ENCODE measurements around the gene LGALS1. TPM values are rescaled to one million over a fixed set of nuclear protein-coding genes. Genes with fewer than 3 reads are reported as not detected.
"Not testable (repeated sequence)": the region's sequence is repeated elsewhere in the genome, so short reads cannot be mapped to it uniquely, and the experiment has no call there.

Gene LGALS1
- total RNA-seq, 2 experiments from 2014 or later, result 1,082 to 1,187 TPM

GRCh38 chr22:37690901-37691504, 15.6 kb downstream of the LGALS1 start:
- no peaks in the 10 kb centered on the region for H3K9me3 Mint-ChIP-seq
- H3K4me1 Mint-ChIP-seq, result peaks cover 17% of the 10 kb centered on the region
- ATAC-seq (ENCODE audit: low read depth) (no peak), DNase-seq (no peak)
- POLR2A ChIA-PET, result interaction anchor here (1.2 kb wide), 1 partner anchor 17 kb away, joined by 3 read pairs; no protein-coding TSS in a partner anchor
- H3K36me3 Mint-ChIP-seq, result peaks cover 16% of the 10 kb centered on the region
- no peak overlapping the region for H3K4me3 Mint-ChIP-seq
- H3K27ac Mint-ChIP-seq, result no peak overlapping the region
- no peaks in the 10 kb centered on the region for H3K27me3 Mint-ChIP-seq

DNA sequence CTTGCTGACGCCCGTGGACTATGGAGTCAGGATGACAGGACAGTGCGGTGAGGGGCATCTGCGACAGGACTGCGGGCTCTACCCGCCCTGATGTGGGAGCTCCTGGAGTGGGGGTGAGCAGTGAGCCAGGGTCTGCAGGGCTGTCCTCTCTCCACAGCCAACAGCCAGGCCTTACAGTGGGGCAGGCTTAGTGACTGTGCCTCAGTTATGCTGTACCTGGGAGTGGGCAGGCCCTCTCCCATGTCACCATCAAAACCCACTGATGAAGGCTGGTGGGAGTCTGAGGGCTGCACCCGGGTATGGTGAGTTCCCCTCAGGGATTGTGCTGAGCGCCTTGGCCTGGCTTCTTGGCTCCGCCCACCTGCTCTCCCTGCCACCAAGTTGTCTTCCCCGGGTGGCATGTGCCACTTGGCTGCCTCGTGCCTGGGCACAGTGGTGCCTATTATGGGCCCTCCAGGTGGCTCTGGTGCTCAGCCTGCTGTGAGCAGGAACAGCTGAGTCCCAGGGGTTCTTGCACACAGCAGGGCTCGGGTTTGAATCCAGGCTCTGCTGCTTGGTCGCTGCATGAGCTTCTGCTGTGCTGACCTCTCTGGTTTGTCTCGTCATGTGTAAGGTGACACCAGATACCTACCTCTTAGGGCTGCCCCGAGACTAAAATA, 17.3 kb downstream of the LGALS1 start:
- H3K36me3 Mint-ChIP-seq, result peaks cover 16% of the 10 kb centered on the region
- H3K4me3 Mint-ChIP-seq, result no peak overlapping the region
- peaks cover 17% of the 10 kb centered on the region for H3K4me1 Mint-ChIP-seq
- H3K9me3 Mint-ChIP-seq, result no peaks in the 10 kb centered on the region
- DNase-seq (no peak), ATAC-seq (ENCODE audit: low read depth) (no peak)
- no peaks in the 10 kb centered on the region for H3K27me3 Mint-ChIP-seq
- H3K27ac Mint-ChIP-seq, result no peak overlapping the region
- POLR2A ChIA-PET, result interaction anchor here (1.2 kb wide), 1 partner anchor 18 kb away, joined by 3 read pairs; no protein-coding TSS in a partner anchor

DNA sequence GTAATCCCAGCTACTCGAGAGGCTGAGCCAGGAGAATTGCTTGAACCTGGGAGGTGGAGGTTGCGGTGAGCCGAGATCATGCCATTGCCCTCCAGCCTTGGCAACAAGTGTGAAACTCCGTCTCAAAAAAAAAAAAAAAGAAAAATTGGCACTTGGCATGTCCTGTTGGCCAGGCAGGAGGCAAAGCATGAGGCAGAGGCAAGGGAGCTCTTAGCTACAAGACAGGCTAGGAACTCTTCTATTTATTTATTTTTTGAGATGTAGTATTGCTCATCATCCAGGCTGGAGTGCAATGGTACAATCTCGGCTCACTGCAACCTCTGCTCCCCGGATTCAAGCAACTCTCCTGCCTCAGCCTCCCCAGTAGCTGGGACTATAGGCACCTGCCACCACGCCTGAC, 18.7 kb downstream of the LGALS1 start:
- POLR2A ChIA-PET, result interaction anchor here (0.7 kb wide), 1 partner anchor 86 kb away, joined by 4 read pairs; no protein-coding TSS in a partner anchor
- H3K27ac Mint-ChIP-seq; H3K9me3 Mint-ChIP-seq; DNase-seq; ATAC-seq (ENCODE audit: low read depth); H3K27me3 Mint-ChIP-seq; H3K4me3 Mint-ChIP-seq: not testable (repeated sequence)
- Mint-ChIP-seq H3K4me1 (peaks cover 11% of the 10 kb centered on the region), H3K36me3 (peaks cover 11% of the 10 kb centered on the region)

- POLR2A ChIA-PET, result interaction anchor here (0.6 to 1.4 kb wide), 3 partner anchors 39 to 247 kb away, joined by 3 to 6 read pairs (median 3); no protein-coding TSS in a partner anchor
- peaks cover 11% of the 10 kb centered on the region for H3K4me1 Mint-ChIP-seq
- H3K4me3 Mint-ChIP-seq, result peak overlapping the region; percentile 83
- DNase-seq, H3K36me3 Mint-ChIP-seq, H3K9me3 Mint-ChIP-seq, H3K27me3 Mint-ChIP-seq, H3K27ac Mint-ChIP-seq: not testable (repeated sequence)
- ATAC-seq (ENCODE audit: low read depth), result peak; percentile 18
Measured at GRCh38 chr22:37696260-37696656, 20.8 kb downstream of the LGALS1 start.

DNA sequence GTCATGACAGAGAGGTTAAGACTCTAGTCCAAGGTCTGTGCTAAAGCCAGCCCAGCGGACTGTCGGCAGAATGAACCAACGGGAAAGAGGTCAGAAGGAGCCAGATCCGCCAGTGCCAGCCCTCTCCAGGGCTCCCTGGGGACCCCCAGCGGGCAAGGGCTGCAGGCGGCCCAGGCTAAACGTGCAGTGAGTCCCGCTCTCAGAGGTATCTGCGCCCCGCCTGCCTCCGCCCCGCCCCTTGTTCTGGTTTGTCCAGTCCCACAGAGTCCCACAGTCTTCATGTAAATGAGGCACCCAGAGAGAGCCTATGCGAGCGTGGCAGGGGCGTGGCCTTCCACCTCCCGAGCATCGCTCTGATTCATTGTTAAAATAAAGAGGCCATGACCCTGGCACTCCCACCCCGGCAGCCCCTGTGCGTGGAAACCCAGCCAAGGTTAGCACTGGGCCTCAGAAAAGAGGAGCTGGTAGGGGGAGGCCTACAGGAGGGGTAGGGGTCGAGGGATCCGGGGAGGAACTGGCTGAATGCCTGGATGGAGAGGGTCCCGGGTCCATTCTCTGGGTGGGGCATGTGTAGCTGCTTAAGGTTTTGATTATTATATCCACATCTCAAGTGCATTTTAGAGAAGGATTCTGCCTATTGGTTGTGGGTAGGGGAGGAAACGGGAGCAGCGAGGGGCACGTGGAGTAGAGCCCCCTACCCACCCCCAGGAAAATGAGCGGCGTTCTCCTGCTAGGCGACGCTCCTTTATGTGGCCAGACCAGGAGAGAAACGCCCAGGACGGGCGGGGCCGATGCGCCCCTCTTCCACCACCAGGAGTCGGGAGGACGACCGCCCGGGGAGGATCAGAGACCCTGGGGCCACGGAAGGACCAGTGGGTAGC, 21.5 kb downstream of the LGALS1 start, which contains the start of gene TRIOBP:
TRIOBP (plus strand) TSS at position 392 of the 881 bp plus-strand sequence. CDS start 4,318 bp downstream, outside the sequence.
- H3K27me3 Mint-ChIP-seq, result no peaks in the 10 kb centered on the region
- H3K9me3 Mint-ChIP-seq, result no peaks in the 10 kb centered on the region
- H3K4me3 Mint-ChIP-seq, result peak within 1 kb of the TSS; percentile 83
- no peak within 1 kb of the TSS for H3K27ac Mint-ChIP-seq
- POLR2A ChIA-PET, result interaction anchor here (0.6 kb wide), 2 partner anchors 46 to 247 kb away, joined by 3 to 6 read pairs; no protein-coding TSS in a partner anchor
- peak; percentile 100 for ATAC-seq (ENCODE audit: low read depth)
- H3K4me1 Mint-ChIP-seq, result peaks cover 14% of the 10 kb centered on the region
- DNase-seq, result peak; percentile 87
- H3K36me3 Mint-ChIP-seq, result peaks cover 9% of the 10 kb centered on the region

DNA sequence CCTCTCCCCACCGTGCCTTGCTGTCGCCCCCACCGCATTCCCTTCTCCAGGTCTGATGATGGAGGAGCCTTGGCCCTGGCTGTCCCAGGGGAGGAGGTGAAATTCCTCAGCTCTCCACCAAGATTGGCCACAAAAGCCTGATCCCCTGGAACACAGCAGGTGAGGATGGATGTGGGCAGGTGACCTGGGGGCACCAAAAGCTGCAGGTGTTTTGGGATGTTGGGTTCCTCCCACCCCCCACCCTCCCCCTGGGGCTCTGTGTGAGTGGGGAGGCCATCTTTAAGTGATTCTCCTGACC, 22.1 kb downstream of the LGALS1 start:
- H3K4me3 Mint-ChIP-seq, result no peak overlapping the region
- peaks cover 14% of the 10 kb centered on the region for H3K4me1 Mint-ChIP-seq
- H3K27ac Mint-ChIP-seq, result no peak overlapping the region
- POLR2A ChIA-PET, result no interaction called here
- H3K9me3 Mint-ChIP-seq, result no peaks in the 10 kb centered on the region
- no peak for DNase-seq
- no peaks in the 10 kb centered on the region for H3K27me3 Mint-ChIP-seq
- no peak for ATAC-seq (ENCODE audit: low read depth)
- peaks cover 7% of the 10 kb centered on the region for H3K36me3 Mint-ChIP-seq

DNA sequence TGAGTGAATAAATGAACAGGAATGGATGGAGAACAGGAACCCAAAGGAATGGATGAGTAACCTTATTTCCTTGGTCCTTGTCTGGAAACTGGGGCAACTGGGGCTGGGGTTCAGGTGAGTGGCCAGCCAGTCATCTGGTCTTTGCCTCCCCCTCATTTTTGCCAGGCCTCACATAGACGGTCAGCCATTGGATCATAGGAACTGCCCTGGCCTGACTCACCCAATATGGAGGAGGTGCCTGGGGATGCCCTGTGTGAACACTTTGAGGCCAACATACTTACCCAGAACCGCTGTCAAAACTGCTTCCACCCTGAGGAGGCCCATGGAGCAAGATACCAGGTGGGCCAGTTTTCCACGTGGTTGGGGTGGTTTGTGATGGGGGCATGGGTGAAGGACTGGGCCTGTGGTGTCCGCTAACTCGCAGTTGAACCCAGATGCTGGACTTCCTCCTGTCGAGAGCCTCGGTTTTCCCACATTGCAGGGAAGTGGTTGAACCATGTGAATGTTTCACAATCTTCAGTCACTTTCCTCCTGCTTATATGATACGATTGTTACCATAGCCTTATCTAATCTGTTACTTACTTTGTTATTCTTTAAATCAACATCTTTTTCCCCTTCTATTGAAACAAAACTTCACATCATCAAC, 25.8 kb downstream of the LGALS1 start:
- POLR2A ChIA-PET, result no interaction called here
- Mint-ChIP-seq H3K27ac (no peak overlapping the region), H3K9me3 (no peaks in the 10 kb centered on the region), H3K27me3 (no peaks in the 10 kb centered on the region), H3K4me3 (no peak overlapping the region), H3K4me1 (peaks cover 11% of the 10 kb centered on the region), H3K36me3 (peaks cover 3% of the 10 kb centered on the region)
- no peak for ATAC-seq (ENCODE audit: low read depth)
- no peak for DNase-seq

- Mint-ChIP-seq H3K4me1 (peaks cover 5% of the 10 kb centered on the region), H3K36me3 (peaks cover 3% of the 10 kb centered on the region), H3K9me3 (no peaks in the 10 kb centered on the region), H3K4me3 (no peak overlapping the region), H3K27ac (no peak overlapping the region), H3K27me3 (no peaks in the 10 kb centered on the region)
- POLR2A ChIA-PET, result no interaction called here
- DNase-seq (no peak), ATAC-seq (ENCODE audit: low read depth) (no peak)
Measured at GRCh38 chr22:37703906-37704305, 28.5 kb downstream of the LGALS1 start.

DNA sequence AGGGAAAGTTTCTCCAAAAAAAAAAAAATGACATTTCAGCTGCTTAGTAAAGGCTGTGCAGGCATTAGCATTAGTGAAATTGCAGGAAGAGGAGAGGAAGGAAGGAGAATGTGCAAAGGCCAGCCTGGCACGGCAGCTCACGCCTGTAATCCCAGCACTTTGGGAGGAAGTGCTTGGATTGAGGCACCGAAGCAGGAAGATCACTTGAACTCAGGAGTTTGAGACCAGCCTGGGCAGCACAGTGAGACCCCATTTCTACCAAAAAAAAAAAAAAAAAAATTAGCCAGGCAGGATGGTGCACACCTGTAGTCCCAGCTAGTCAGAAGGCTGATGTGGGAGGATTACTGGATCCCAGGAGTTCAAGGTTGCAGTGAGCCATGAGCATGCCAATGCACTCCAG, 29.2 kb downstream of the LGALS1 start:
- H3K27me3 Mint-ChIP-seq, result no peaks in the 10 kb centered on the region
- ATAC-seq (ENCODE audit: low read depth) (no peak), DNase-seq (no peak)
- H3K4me1 Mint-ChIP-seq, result peaks cover 5% of the 10 kb centered on the region
- H3K36me3 Mint-ChIP-seq, result peaks cover 3% of the 10 kb centered on the region
- POLR2A ChIA-PET, result no interaction called here
- H3K27ac Mint-ChIP-seq, result no peak overlapping the region
- no peak overlapping the region for H3K4me3 Mint-ChIP-seq
- no peaks in the 10 kb centered on the region for H3K9me3 Mint-ChIP-seq

GRCh38 chr22:37705205-37705604, 29.8 kb downstream of the LGALS1 start:
- no peak for DNase-seq
- Mint-ChIP-seq H3K36me3 (peaks cover 5% of the 10 kb centered on the region), H3K27ac (no peak overlapping the region), H3K4me1 (peaks cover 5% of the 10 kb centered on the region), H3K9me3 (no peaks in the 10 kb centered on the region), H3K27me3 (no peaks in the 10 kb centered on the region), H3K4me3 (no peak overlapping the region)
- POLR2A ChIA-PET, result no interaction called here
- no peak for ATAC-seq (ENCODE audit: low read depth)

DNA sequence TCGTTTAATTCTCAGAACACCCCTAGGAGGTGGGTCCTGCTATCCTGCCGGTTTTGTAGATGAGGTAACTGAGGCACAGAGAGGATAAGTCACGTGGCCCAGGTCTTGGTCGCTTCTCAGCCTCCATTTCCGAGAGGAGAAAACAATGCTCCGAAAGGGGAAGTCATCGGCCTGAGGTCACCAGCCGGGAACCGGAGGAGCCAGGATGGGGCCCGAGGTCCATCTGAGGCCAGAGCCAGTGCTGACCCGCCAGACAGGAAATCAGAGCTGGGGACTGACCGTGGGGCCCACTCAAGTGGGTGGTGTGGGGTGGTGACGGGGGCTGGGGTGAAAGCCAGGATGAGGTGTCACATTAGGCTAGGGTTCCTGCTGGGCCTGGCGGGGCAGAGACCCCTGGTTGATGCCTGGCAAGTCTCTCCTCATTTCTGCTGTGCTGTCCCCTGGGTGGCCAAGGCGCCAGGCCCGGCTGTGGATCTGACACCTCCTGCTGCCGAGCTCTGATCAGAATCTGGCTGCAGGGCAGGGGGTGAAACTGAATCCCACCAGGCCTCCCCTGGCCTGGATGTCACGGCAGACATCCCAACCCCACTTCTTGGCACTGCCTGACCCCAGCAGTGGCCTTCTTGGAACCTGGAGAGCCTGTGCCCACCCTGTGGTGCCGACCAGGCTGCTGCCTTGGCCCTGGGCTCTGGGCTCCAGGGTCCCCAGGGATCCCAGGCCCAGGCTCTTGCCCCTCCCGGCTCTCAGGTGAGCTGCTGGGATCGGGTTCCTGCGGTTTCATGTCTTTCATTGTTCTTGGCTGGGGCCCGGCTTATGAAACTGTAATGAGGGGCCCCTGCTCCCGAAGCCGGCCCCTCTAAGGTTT, 33.4 kb downstream of the LGALS1 start:
- H3K27ac Mint-ChIP-seq, result no peak overlapping the region
- H3K36me3 Mint-ChIP-seq, result peaks cover 3% of the 10 kb centered on the region
- H3K27me3 Mint-ChIP-seq, result no peaks in the 10 kb centered on the region
- no peaks in the 10 kb centered on the region for H3K9me3 Mint-ChIP-seq
- DNase-seq (no peak), ATAC-seq (ENCODE audit: low read depth) (no peak)
- H3K4me1 Mint-ChIP-seq, result peaks cover 2% of the 10 kb centered on the region
- POLR2A ChIA-PET, result no interaction called here
- H3K4me3 Mint-ChIP-seq, result no peak overlapping the region

DNA sequence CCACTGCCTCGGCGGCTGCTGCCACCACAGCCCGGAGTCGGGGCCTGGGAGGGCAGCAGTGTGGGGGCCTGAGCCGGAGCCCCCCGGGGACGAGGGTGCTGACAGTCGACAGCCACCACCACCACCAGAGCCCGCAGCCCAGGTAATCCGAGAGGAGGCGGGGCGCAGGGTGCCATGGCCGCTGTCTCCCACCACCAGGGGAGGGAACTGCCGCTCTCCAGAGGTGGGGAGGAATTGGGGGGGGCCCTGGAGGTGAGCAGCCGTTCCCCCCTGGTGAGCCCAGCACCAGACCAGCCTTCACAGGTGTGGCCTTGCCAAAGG, 34.0 kb downstream of the LGALS1 start:
- H3K4me3 Mint-ChIP-seq, result no peak overlapping the region
- peaks cover 2% of the 10 kb centered on the region for H3K4me1 Mint-ChIP-seq
- no peak overlapping the region for H3K27ac Mint-ChIP-seq
- no peaks in the 10 kb centered on the region for H3K27me3 Mint-ChIP-seq
- H3K36me3 Mint-ChIP-seq, result peaks cover 3% of the 10 kb centered on the region
- H3K9me3 Mint-ChIP-seq, result no peaks in the 10 kb centered on the region
- no peak for DNase-seq
- POLR2A ChIA-PET, result no interaction called here
- ATAC-seq (ENCODE audit: low read depth), result no peak

Measured in activated naive CD8-positive, alpha-beta T cell treated with anti-CD3 and anti-CD28 coated beads, Interleukin-2, amount 10 ng/mL, durations not matched to agents 7 days and 5 days (primary cell).